HEK293 (cell line): ENCODE data around the gene RNF115.

Experiments used
- CTCF ChIP-seq: fragments of 450-650 bp; formaldehyde crosslinking; IDR thresholded peaks from 2 replicates; pipeline ENCODE4 v1.5.1; 2016; ENCODE audit warnings: missing biosample characterization, missing genetic modification characterization
- REST ChIP-seq: fragments of 450-650 bp; formaldehyde crosslinking; IDR thresholded peaks from 2 replicates; pipeline ENCODE4 v1.5.1; 2016; ENCODE audit warnings: missing biosample characterization, missing genetic modification characterization
- ZBTB7A ChIP-seq: fragments of 450-650 bp; formaldehyde crosslinking; IDR thresholded peaks from 2 replicates; pipeline ENCODE4 v1.5.1; 2016; ENCODE audit warnings: low read depth, missing biosample characterization, missing genetic modification characterization
- ZNF133 ChIP-seq: fragments of 450-650 bp; formaldehyde crosslinking; IDR thresholded peaks from 2 replicates; pipeline ENCODE4 v1.5.1; 2016; ENCODE audit warnings: missing biosample characterization, missing genetic modification characterization
- ZNF274 ChIP-seq, 2 experiments: fragments of 200-500 bp in 1 of 2; fragments of 450-650 bp in 1 of 2; sonication (Bioruptor generic) in 1 of 2; formaldehyde crosslinking in 1 of 2; IDR thresholded peaks; 2 replicates each; pipeline versions ENCODE4 v1.5.1 to v1.6.1; 2014 to 2016; ENCODE audit warnings: borderline replicate concordance in 1 of 2, inconsistent platforms in 1 of 2, low read length in 1 of 2, missing biosample characterization in 1 of 2, missing genetic modification characterization in 1 of 2
- ZNF335 ChIP-seq: fragments of 450-650 bp; formaldehyde crosslinking; conservative IDR thresholded peaks from 2 replicates; pipeline ENCODE4 v1.5.1; 2016; ENCODE audit warnings: missing biosample characterization, missing genetic modification characterization
- ZNF423 ChIP-seq: fragments of 450-650 bp; formaldehyde crosslinking; IDR thresholded peaks from 2 replicates; pipeline ENCODE4 v1.5.1; 2016; ENCODE audit warnings: missing biosample characterization, missing genetic modification characterization
- ZNF623 ChIP-seq: fragments of 450-650 bp; formaldehyde crosslinking; IDR thresholded peaks from 2 replicates; pipeline ENCODE4 v1.5.1; 2016; ENCODE audit warnings: missing biosample characterization, missing genetic modification characterization
- ZNF768 ChIP-seq: fragments of 450-650 bp; formaldehyde crosslinking; IDR thresholded peaks from 2 replicates; pipeline ENCODE4 v1.5.1; 2018; ENCODE audit warnings: missing biosample characterization, mild to moderate bottlenecking, missing genetic modification characterization

GRCh38 chr1:145758575-145758974 lies 65.3 kb downstream of the RNF115 start:
- TF ChIP-seq ZNF133 (tag by site-specific recombination) (no peak), CTCF (no peak), ZNF423 (tag by site-specific recombination) (no peak), ZNF274 (IDR thresholded peaks at IDR 0.05; ENCODE audit: low read length) (no peak), ZNF274 (tag by site-specific recombination; IDR thresholded peaks at IDR 0.05; ENCODE audit: borderline replicate concordance) (no peak), ZNF335 (tag by site-specific recombination) (no peak), ZBTB7A (tag by site-specific recombination) (no peak), ZNF768 (no peak), REST (tag by site-specific recombination) (no peak), ZNF623 (no peak)
